SK-N-SH (cell line): ENCODE data around the gene VMP1.

Source experiments
- FOSL2 ChIP-seq: IDR thresholded peaks from 2 replicates; pipeline ENCODE4 v1.4.0; 2012; ENCODE audit warnings: low read depth, mild to moderate bottlenecking, moderate library complexity, borderline replicate concordance
- RFX5 ChIP-seq: IDR thresholded peaks from 2 replicates; pipeline ENCODE4 v1.6.1; 2012; ENCODE audit warnings: mild to moderate bottlenecking, improper control_type of control experiment, low read length
- SIN3A ChIP-seq: IDR thresholded peaks from 2 replicates; pipeline ENCODE4 v1.6.1; 2012; ENCODE audit warnings: low read depth, mild to moderate bottlenecking, low read length, moderate library complexity, borderline replicate concordance
- SMC3 ChIP-seq: IDR thresholded peaks from 2 replicates; pipeline ENCODE4 v1.6.1; 2012; ENCODE audit warnings: low read depth, low read length, improper control_type of control experiment
- TF ChIP-seq, protein P1 (sequence below): fragments of 200-600 bp; sonication (generic); IDR thresholded peaks from 2 replicates; pipeline ENCODE4 v1.6.1; 2017; ENCODE audit warnings: antibody characterized with exemption, mild to moderate bottlenecking, moderate library complexity
- TF ChIP-seq, protein P2 (sequence below): IDR thresholded peaks from 2 replicates; pipeline ENCODE4 v1.4.0; 2012; ENCODE audit warnings: low read depth, borderline replicate concordance

GRCh38 chr17:59798111-59798510 lies 90.7 kb downstream of the VMP1 start:
- TF ChIP-seq, protein P1, sequence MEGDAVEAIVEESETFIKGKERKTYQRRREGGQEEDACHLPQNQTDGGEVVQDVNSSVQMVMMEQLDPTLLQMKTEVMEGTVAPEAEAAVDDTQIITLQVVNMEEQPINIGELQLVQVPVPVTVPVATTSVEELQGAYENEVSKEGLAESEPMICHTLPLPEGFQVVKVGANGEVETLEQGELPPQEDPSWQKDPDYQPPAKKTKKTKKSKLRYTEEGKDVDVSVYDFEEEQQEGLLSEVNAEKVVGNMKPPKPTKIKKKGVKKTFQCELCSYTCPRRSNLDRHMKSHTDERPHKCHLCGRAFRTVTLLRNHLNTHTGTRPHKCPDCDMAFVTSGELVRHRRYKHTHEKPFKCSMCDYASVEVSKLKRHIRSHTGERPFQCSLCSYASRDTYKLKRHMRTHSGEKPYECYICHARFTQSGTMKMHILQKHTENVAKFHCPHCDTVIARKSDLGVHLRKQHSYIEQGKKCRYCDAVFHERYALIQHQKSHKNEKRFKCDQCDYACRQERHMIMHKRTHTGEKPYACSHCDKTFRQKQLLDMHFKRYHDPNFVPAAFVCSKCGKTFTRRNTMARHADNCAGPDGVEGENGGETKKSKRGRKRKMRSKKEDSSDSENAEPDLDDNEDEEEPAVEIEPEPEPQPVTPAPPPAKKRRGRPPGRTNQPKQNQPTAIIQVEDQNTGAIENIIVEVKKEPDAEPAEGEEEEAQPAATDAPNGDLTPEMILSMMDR = no peak
- TF ChIP-seq FOSL2 = no peak
- TF ChIP-seq SMC3 = no peak
- TF ChIP-seq, protein P2, sequence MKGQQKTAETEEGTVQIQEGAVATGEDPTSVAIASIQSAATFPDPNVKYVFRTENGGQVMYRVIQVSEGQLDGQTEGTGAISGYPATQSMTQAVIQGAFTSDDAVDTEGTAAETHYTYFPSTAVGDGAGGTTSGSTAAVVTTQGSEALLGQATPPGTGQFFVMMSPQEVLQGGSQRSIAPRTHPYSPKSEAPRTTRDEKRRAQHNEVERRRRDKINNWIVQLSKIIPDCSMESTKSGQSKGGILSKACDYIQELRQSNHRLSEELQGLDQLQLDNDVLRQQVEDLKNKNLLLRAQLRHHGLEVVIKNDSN = no peak
- TF ChIP-seq RFX5 = no peak
- no peak for TF ChIP-seq SIN3A
